Neural cell (in vitro differentiated cells): Measurements from ENCODE around the gene GFOD2. TPM values are rescaled to one million over a fixed set of nuclear protein-coding genes. Genes with fewer than 3 reads are reported as not detected.

Experiments used
- H2AFZ ChIP-seq: fragments of 200-600, 300-800 bp; sonication (generic), shearing (Covaris generic); 2 replicates; pipeline ENCODE4 v1.6.0; 2014; ENCODE audit warnings: low read depth, mild to moderate bottlenecking, antibody characterized with exemption, low read length, moderate library complexity
- H3F3A ChIP-seq: fragments of 200-600 bp; shearing (Covaris generic); 2 replicates; pipeline ENCODE4 v1.6.1; 2016; ENCODE audit warnings: mild to moderate bottlenecking, moderate library complexity, mixed read lengths, antibody characterized with exemption, low read length; ENCODE audit not compliant: insufficient read depth, poor library complexity, severe bottlenecking
- H3K27ac ChIP-seq: fragments of 200-600, 300-800 bp; sonication (generic), shearing (Covaris generic); 2 replicates; pipeline ENCODE4 v1.5.1; 2014; ENCODE audit warnings: mild to moderate bottlenecking, low read length, moderate library complexity
- H3K27me3 ChIP-seq: fragments of 300-800, 200-600 bp; sonication (generic), shearing (Covaris generic); 2 replicates; pipeline ENCODE4 v1.6.0; 2014; ENCODE audit warnings: mild to moderate bottlenecking, low read depth, low read length, moderate library complexity; ENCODE audit not compliant: insufficient read depth
- H3K36me3 ChIP-seq: fragments of 300-800, 200-600 bp; sonication (generic), shearing (Covaris generic); 2 replicates; pipeline ENCODE4 v1.5.1; 2014; ENCODE audit warnings: mild to moderate bottlenecking, antibody characterized with exemption, low read length, moderate library complexity; ENCODE audit not compliant: insufficient read depth
- H3K4me2 ChIP-seq: fragments of 300-800, 200-600 bp; sonication (generic), shearing (Covaris generic); 2 replicates; pipeline ENCODE4 v1.6.0; 2014; ENCODE audit warnings: mild to moderate bottlenecking, low read length
- H3K4me3 ChIP-seq: fragments of 300-800, 200-600 bp; sonication (generic), shearing (Covaris generic); 2 replicates; pipeline ENCODE4 v1.5.1; 2014; ENCODE audit warnings: mild to moderate bottlenecking, low read length, moderate library complexity
- H3K79me2 ChIP-seq: fragments of 200-600 bp; shearing (Covaris generic); replicated peaks from 2 replicates; pipeline ENCODE4 v1.6.0; 2014; ENCODE audit warnings: mild to moderate bottlenecking, low read length, moderate library complexity; ENCODE audit not compliant: insufficient read depth
- H3K9ac ChIP-seq: fragments of 300-800, 200-600 bp; sonication (generic), shearing (Covaris generic); 2 replicates; pipeline ENCODE4 v1.6.1; 2016; ENCODE audit warnings: mild to moderate bottlenecking, low read length, mixed read lengths
- H3K9me2 ChIP-seq: fragments of 200-600 bp; shearing (Covaris generic); 2 replicates; pipeline ENCODE4 v1.6.1; 2016; ENCODE audit warnings: mild to moderate bottlenecking, low read length, mixed read lengths; ENCODE audit not compliant: insufficient read depth
- H3K9me3 ChIP-seq: fragments of 200-600, 300-800 bp; sonication (generic), shearing (Covaris generic); 2 replicates; pipeline ENCODE4 v1.6.1; 2016; ENCODE audit warnings: mild to moderate bottlenecking, mixed run types, low read length, moderate library complexity, mixed read lengths
- H4K20me1 ChIP-seq: fragments of 200-600 bp; shearing (Covaris generic); 2 replicates; pipeline ENCODE4 v1.6.1; 2016; ENCODE audit warnings: mild to moderate bottlenecking, mixed run types; ENCODE audit not compliant: insufficient read depth
- CTCF ChIP-seq: fragments of 450-650 bp; IDR thresholded peaks from 2 replicates; pipeline ENCODE4 v1.5.1; 2014; ENCODE audit warnings: antibody characterized with exemption, mild to moderate bottlenecking, moderate library complexity; ENCODE audit not compliant: poor library complexity, severe bottlenecking
- EP300 ChIP-seq: fragments of 450-650 bp; conservative IDR thresholded peaks from 2 replicates; pipeline ENCODE4 v1.6.1; 2014; ENCODE audit warnings: antibody characterized with exemption, mild to moderate bottlenecking, moderate library complexity; ENCODE audit not compliant: poor library complexity, severe bottlenecking
- EZH2 ChIP-seq: fragments of 200-600, 300-800 bp; shearing (Covaris generic), sonication (generic); IDR thresholded peaks from 2 replicates; pipeline ENCODE4 v1.6.1; 2014; ENCODE audit warnings: antibody characterized with exemption, low read length, borderline replicate concordance, mild to moderate bottlenecking; ENCODE audit not compliant: insufficient read depth, poor library complexity, severe bottlenecking
- MXI1 ChIP-seq: fragments of 450-650 bp; conservative IDR thresholded peaks from 2 replicates; pipeline ENCODE4 v1.6.1; 2014; ENCODE audit warnings: antibody characterized with exemption, mild to moderate bottlenecking; ENCODE audit not compliant: poor library complexity, severe bottlenecking
- POLR2AphosphoS5 ChIP-seq: IDR thresholded peaks from 2 replicates; pipeline ENCODE4 v1.6.1; 2012
- REST ChIP-seq: IDR thresholded peaks from 2 replicates; pipeline ENCODE4 v1.6.1; 2012; ENCODE audit warnings: borderline replicate concordance
- TAF1 ChIP-seq: IDR thresholded peaks from 2 replicates; pipeline ENCODE4 v1.6.1; 2012; ENCODE audit warnings: low read depth
- polyA plus RNA-seq: library from polyadenylated mRNA; depleted of rRNA; stranded (reverse); fragments of >200 nt; gene quantifications from 2 replicates; pipeline ENCODE4 v1.2.3, GENCODE V29; 2014

Gene GFOD2
- polyA plus RNA-seq, 1 donor from 2014 or later: 88.4 TPM

- Histone ChIP-seq H3K9me2 (no peaks in the 10 kb centered on the region), H3K36me3 (no peaks in the 10 kb centered on the region), H3K4me3 (peak within 1 kb of the TSS; percentile 70), H3K9me3 (no peaks in the 10 kb centered on the region), H3K9ac (peak within 1 kb of the TSS; percentile 57), H4K20me1 (no peaks in the 10 kb centered on the region), H3K27ac (no peak within 1 kb of the TSS), H3K27me3 (no peaks in the 10 kb centered on the region), H3K4me2 (no peak within 1 kb of the TSS), H2AFZ (no peak within 1 kb of the TSS), H3K79me2 (peaks cover 3% of the 10 kb centered on the region), H3F3A (no peaks in the 10 kb centered on the region)
- TF ChIP-seq MXI1: peak; percentile 51
- peak; percentile 47 for TF ChIP-seq POLR2AphosphoS5
- no peak for TF ChIP-seq TAF1
- TF ChIP-seq REST: no peak
- no peak for TF ChIP-seq EP300
These were observed 52.3 kb downstream of the GFOD2 start, which contains the start of the genes C16orf86 and ENKD1 for GRCh38 chr16:67666559-67667452. TSS of gene C16orf86 (plus strand) at chr16:67666814. CDS start at chr16:67666971, 157 bp downstream. TSS of gene ENKD1 (minus strand) at chr16:67666750. CDS start at chr16:67666442, 308 bp downstream.

GRCh38 chr16:67666032-67666551 lies 53.0 kb downstream of the GFOD2 start:
- Histone ChIP-seq H3K4me2 (no peak overlapping the region), H2AFZ (no peak overlapping the region), H3K9me2 (no peaks in the 10 kb centered on the region), H3K79me2 (peaks cover 3% of the 10 kb centered on the region), H3K36me3 (no peaks in the 10 kb centered on the region), H3K9me3 (no peaks in the 10 kb centered on the region), H3K27ac (no peak overlapping the region), H3K4me3 (peak overlapping the region; percentile 70), H3K27me3 (no peaks in the 10 kb centered on the region), H3F3A (no peaks in the 10 kb centered on the region), H4K20me1 (no peaks in the 10 kb centered on the region), H3K9ac (peak overlapping the region; percentile 57)
- TF ChIP-seq EZH2: no peak
- TF ChIP-seq CTCF: no peak
- TF ChIP-seq MXI1: no peak
- TF ChIP-seq POLR2AphosphoS5: no peak
- TF ChIP-seq TAF1: no peak
